ENCODE data around the gene KDM3A.

DNA sequence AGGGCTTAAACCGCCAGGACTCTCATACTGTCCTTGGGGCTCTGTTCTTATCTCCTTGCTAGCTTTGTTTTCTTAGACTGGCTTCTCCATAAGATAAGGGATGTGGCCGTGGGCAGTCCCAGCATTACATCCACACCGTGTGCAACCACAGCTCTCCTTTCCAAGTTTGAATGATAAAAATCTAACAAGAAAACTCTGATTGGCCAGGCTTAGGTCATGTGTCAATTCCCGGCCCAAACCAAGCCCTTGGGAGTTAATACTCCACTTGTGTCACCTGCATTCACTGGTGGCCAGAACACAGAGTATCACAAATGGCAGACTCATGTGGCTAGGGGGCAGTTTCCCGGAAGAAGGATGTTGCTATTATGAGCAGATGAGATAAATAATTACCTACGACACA lies 43.2 kb upstream of the KDM3A start:
- no peak for TF ChIP-seq CTCF (IDR thresholded peaks at IDR 0.05)
- TF ChIP-seq POLR2A (IDR thresholded peaks at IDR 0.05), result no peak
